ENCODE results near the gene NR1D2.
"Not testable (repeated sequence)": the region's sequence is repeated elsewhere in the genome, so short reads cannot be mapped to it uniquely, and the experiment has no call there.

NR1D2 gene

DNA sequence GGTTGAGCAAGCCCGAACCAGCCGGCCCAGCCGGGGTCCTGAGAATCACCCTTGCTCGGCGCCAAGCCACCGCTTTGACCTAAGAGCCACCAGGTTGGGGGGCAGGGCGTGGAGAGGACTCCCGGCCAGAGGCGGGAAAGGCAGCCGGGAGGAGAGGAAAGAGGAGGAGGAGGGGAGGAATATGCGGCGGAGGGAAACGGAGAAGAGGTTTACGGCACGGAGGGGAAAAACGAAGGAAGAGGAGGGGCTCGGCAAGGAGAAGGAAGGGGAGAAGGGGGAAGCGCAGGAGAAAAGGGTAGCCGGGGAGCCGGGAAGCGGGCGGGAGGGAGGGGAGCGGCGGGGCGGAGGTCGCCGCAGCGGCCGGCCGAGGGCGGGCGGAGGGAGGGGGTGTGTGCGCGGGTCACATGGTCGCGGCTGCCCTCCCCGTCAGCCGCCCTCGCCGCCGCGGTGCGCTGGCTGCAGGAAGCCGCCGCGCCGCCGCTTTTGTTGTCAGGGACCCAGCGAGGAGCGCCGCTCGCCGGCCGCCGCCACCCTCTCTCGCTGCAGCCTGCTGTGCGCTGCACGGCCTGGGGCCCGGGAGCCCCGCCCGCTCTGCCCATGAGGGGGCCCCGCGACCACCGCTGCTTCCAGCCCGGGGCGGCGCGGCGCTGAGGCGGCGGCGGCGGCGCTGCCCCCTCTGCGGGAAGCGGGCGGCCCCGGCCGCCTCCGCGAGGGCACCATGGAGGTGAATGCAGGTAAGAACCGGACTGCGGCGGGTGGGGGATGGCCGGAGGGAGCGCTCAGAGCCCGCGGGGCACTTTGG, at the start of gene NR1D2:
TSS of gene NR1D2 (plus strand) at position 426 of the 802 bp plus-strand sequence. CDS start at position 719, 293 bp downstream.
- peak; percentile 54 for DNase-seq

DNA sequence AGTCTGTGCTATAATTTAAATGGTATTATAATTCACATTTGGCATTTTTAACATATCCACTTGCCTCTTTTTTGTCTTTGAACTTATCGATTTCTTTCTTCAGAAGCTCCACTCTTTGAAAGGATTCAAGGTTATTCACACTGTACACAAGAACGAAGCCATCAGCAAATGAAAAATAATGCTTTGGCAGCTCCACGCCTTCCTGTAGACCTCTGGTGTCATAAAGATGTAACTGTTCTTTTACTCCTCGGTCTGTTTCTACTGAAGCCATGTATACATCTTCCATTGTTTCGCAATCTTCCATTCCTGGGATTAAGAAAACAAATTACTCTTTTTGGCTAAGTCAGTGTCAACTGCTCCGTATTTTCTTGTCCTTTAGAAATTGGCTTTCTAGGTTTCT, 44.3 kb upstream of the NR1D2 start:
- no peak for DNase-seq

DNA sequence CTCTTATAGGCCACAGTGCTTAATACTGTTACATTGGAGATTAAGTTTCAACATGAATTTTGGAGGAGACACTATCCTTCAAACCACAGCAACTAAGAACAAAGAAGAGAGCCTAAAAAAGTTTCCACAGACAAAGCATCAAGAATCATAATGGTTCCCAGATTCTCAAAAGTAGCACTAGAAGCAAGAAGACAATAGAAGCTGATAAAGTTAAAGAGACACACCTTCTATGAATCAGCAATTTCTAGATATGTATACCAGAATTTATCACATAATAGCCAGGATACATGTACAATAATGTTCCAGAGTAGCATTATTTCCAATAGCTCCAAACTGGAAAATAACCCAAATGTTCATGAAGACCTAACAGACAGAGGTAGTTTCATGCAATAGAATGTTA, 40.5 kb upstream of the NR1D2 start:
- no peak for DNase-seq

DNA sequence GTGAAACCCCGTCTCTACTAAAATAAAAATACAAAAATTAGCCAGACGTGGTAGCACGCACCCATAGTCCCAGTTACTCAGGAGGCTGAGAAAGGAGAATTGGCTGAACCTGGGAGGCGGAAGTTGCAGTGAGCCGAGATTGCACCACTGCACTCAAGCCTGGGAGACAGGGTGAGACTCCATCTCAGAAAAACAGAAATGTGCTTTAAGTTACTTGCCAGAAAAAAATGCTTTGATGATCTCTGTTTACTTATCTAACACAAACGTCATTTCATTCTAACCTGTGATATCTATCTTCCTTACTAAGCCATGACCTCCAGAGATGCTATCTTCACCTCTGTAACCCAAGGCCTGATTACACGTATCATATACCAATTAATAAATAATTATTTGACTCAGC, 35.7 kb upstream of the NR1D2 start:
- DNase-seq: no peak

DNA sequence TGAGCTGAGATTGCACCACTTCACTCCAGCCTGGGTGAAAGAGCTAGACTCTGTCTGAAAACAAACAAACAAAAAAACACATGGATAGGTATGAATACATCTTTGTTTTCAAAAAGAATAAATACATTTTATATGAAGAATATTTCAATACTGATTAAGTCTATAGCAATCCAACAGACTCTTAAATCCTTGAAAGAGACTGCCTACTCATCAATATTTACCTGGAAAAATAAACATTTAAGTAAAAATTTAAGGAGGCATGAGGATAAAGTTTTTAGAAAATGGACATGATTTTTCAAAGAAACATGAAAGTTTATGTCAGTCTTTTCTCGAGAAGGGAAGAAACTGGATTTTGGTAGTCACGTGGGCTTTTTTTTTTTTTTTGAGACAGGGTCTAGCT, 33.7 kb upstream of the NR1D2 start:
- no peak for DNase-seq

DNA sequence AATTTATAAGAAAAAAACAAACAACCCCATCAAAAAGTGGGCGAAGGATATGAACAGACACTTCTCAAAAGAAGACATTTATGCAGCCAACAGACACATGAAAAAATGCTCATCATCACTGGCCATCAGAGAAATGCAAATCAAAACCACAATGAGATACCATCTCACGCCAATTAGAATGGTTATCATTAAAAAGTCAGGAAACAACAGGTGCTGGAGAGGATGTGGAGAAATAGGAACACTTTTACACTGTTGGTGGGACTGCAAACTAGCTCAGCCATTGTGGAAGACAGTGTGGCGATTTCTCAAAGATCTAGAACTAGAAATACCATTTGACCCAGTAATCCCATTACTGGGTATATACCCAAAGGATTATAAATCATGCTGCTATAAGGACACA, 32.8 kb upstream of the NR1D2 start:
- not testable (repeated sequence) for DNase-seq

DNA sequence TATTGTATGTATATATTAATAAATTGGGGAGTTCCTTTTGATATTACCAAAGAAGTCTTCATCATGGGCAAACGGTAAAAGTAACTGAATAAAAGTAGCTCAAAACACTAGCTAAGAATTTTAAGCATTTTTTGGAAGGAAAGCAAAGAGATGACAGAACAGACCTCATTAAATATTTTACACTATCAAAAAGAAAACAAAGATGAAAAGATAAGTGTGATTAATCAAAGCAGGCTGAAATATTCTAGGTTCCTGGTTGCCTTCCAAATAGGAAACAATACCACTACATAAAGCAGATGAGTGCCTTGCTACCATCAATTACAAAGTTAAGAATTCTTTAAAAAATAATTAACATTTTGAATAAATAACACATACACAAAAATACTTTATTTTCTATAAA, 31.9 kb upstream of the NR1D2 start:
- no peak for DNase-seq

DNA sequence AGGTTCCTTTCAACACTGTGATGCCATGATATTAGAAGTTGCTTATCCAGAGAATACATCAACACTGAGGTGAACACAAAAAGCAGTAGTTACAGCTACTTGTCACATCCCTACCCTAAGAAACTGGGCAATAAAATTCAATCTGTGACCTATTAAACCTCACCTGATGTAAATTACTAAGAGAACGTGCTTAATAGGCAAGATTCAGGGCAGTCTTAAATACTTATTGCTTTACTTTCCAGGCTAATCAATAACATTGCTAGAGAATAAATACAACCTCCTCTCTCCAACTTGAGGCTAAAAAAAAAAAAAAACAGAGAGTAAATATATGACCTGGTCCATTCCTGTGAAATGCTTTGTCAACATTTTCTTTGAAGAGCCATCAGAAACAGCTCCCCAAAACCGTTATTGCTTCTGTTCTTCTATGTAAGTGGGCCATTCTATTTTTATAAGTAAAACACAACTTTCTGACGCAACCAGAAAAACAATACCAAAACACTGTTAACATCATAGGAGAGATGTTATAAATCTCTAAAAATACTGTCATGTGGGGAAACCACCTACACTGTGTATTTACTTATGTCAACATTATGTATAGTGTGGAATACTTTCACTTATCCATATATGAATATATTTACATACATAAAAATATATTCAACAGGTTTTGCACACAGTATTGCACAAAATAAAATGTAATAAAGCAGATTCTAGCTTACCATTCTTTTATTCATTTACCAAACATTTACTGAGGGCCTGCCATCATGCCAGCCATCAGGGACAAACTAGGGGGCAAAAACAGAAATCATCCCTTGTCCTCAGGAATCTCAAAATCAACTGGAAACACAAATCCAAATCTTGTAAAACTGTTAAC, 31.0 kb upstream of the NR1D2 start:
- no peak for DNase-seq

DNA sequence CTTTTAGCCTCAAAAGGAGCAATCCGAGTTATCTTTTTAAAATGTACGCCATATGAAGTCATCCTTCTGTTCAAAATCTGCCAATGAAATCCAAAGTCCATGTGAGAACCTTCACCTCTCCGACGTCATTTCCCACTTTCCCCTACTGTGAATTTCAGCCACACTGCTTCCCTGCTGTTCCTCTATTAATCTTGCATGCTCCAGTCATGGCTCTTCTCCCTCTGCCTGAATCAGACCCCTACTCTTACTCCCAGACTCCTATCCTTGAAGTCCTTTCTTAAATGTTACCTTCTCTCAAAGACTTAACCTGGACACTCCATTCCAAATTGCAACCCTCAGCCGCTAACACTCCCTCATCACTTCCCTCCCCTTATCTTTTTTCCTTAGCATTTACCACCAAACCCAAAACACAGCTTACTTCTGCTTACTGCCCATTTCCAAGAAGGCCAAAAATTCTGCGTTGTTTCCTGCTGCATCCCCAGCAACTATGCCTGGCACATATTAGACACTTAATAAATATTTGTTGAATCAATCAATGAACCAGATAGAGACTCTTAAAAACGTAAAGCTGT, 29.5 kb upstream of the NR1D2 start:
- DNase-seq: no peak

DNA sequence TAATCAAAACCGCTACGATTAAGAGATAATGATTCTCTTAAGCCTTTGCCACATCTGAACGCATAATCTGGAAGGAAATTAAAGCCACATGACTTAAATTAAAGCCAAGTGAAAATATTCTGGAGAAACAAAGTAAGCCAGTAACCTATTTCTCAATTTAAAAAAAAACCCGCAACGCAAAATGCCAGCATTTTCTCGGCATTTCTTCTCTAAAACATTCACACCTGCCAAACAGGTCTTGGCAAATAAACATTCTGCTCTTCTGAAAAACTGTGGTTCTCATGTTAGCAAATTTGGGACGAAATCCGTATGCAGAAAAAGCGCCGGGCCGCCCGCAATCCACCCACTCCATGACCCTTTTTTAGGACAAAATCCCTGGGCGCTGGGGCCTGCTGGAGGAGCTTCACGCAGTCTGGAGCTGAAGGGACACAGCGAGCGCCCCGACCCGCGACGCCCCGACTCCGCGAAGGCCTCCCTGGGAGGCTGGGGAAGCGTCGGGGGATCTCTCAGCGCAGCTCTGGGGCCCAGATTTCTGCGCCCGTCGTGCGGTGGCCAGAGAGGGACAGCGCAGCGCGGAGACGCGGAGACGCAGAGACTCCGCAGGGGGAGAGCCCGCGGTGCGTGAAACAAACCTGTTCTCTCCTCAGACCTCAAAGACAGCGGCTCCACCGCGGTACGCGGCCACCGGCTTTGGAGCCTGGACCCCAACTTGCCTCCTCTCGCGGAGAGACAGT, 28.8 kb upstream of the NR1D2 start:
- no peak for DNase-seq

DNA sequence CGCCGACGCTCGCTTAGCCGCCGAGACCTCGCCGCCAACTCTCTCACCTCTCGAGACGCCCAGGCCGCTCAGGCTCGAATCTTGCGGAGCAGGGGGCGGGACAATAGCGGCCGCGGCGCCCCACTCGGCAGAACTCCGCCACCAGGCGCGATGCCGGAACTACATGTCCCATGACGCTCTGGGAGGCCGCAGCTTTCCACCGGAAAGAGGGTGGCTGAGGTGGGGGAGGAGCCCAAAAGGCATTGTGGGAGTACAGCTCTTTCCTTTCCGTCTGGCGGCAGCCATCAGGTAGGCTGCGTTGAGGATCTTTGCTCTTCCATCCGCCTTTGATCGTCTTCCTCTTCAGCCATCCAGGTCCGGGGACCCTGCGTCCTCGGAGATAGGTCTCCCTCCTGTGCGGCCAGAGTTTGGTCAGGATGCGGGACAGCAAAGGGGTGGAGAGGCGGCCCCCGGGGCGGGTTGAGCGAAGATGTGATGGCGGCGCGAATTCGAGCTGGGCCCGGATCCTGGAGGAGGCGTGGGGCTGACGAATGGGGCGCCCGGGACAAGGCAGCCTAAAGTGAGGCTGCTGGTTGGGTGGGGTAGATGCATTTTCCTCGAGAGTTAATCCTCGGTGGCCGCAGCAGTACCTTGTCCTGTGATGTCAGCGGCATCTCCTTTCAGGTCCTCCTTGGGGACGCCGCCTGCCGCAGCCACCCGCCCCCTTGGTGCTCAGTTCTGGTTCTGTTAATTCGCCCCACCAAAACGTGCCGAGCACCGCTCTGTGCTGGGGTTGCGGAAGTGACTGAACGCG, 28.0 kb upstream of the NR1D2 start, which contains the start of the genes NKIRAS1 and RPL15:
TSS of gene NKIRAS1 (minus strand) at position 105 of the 793 bp plus-strand sequence. CDS start 6,086 bp downstream, outside the sequence.
TSS of gene RPL15 (plus strand) at position 247 of the 793 bp plus-strand sequence. CDS start 728 bp downstream, outside the sequence.
- DNase-seq: peak; percentile 91

DNA sequence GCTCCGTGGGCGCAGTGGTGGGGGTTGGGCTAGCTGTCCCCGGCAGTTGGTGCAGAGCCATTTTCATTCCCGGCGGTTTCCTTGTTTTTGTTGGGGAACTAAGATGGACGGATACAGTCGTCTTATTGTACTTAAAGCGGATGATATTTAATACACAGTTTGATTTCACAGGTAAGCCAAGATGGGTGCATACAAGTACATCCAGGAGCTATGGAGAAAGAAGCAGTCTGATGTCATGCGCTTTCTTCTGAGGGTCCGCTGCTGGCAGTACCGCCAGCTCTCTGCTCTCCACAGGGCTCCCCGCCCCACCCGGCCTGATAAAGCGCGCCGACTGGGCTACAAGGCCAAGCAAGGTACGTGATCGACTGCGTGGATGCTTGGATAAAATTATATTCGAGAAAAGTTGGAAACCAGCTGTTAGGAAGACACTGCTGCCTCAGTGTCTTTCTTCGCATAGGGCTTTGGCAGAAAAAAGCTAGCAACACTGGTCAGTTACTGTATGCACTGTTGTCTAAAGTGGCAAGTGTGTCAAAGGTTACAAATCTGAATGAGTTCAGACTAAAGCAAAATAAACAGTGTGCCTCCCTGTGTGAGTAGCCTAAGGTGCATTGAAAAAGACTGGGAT, 27.3 kb upstream of the NR1D2 start:
- peak; percentile 49 for DNase-seq

DNA sequence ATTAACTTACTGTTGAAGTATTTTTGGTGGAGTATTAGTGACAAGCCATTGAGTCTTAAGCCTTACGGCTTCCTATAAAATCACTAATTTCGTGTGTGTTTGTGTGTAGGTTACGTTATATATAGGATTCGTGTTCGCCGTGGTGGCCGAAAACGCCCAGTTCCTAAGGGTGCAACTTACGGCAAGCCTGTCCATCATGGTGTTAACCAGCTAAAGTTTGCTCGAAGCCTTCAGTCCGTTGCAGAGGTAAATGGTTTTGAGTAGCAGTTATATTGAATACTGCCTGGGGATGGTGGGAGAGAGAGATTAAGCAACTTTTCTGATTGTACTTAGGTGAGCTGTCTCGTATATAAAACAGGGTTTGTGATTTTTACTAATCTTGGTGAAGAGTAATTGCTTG, 26.8 kb upstream of the NR1D2 start:
- not testable (repeated sequence) for DNase-seq

DNA sequence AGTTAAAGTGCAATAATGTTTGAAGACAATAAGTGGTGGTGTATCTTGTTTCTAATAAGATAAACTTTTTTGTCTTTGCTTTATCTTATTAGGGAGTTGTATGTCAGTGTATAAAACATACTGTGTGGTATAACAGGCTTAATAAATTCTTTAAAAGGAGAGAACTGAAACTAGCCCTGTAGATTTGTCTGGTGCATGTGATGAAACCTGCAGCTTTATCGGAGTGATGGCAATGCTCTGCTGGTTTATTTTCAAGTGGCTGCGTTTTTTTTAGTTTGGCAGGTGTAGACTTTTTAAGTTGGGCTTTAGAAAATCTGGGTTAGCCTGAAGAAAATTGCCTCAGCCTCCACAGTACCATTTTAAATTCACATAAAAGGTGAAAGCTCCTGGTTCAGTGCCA, 25.5 kb upstream of the NR1D2 start:
- no peak for DNase-seq

DNA sequence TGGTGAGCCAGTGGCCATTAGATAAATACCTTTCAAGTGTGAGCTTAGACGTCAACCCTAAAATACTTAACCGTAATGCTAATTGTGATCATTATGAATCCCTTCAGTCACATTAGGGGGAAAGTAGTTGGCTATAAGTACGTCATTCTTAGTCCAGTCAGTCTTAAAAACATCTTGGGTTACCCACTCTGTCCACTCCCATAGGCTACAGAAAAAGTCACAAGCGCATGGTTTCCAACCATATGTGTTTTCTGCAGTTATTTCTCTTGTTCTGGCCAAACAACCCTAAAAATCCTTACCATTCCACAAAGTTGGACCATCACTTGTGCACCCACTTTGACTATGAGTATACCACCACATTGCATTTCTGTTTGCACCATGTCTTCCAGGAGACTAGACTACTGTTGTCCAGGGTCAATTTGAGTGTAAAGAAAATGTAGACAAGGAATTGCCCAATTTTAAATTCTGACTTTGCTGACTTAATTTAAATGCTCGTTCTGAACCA, 24.9 kb upstream of the NR1D2 start:
- DNase-seq: no peak

DNA sequence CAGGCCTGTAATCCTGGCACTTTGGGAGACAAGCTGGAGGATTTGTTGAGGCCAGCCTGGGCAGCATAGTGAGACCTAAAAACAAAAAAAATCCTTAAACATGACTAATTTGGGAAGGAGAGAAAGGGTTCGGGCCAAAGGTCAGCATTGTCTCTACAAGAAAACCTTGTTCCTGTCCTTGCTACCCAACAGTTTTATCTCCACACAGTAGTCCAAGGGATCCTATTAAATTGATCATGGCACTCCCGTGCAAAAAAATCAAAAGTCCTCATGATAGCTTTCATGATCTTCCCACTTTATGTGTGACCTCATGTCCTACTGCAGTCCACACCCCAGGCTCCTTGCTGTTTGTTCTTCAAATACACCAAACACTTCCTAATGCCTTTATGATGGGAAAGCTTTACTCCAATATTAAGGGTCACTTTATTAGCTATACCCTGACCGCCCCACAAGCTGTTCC, 24.0 kb upstream of the NR1D2 start:
- DNase-seq: no peak

DNA sequence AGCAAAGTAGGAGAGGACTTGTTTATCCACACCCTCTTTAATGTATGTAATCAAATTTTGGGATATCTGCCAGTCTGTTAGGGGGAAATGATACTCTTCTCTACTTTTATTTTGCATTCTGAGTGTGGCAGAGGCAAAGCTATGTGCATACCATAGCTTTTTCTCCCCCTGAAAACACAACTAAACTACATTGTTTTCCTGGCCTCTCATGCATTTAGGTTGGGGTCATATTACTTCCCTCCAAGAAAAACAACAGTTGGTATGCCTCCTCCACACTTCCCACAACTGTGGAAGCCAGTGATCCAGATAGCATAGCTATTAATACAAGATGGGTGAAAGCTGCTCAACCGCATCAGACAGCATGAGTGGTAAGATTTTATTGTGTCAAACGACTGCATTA, 21.3 kb upstream of the NR1D2 start:
- DNase-seq: no peak

DNA sequence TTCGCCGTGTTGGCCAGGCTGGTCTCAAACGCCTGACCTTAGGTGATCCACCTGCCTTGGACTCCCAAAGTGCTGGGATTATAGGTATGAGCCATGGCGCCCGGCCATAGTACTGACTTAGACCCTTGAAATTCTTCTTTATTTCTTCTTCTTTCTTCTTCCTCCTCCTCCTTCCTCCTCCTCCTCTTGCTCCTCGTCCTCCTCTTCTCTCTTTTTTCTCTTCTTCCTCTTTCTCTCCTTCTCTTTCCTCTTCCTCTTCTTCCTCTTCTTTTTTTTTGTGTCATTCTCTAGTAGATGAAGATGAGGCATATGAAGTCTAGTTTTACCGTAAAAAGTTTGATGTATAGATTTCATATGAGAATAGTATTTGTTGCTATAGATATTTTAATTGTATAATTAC, 18.8 kb upstream of the NR1D2 start:
- DNase-seq: no peak

DNA sequence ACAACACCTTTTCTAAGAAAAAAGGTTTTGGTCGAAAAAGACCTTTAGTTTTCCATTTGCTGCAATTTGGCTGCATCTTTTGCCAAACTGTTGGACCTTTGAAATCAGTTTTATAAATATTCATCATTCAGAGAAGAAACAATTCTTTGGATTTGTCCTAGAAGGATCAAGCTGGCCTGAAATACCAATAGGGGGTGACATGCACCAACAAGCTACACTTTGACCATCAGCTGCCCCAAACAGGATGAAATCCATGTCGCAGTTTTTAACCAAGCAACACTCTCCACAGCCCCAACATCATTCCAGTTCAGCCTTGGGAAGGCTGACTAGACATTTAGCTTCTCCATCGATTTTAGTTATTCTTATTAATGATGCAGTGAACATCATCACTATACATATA, 18.4 kb upstream of the NR1D2 start:
- DNase-seq: no peak

DNA sequence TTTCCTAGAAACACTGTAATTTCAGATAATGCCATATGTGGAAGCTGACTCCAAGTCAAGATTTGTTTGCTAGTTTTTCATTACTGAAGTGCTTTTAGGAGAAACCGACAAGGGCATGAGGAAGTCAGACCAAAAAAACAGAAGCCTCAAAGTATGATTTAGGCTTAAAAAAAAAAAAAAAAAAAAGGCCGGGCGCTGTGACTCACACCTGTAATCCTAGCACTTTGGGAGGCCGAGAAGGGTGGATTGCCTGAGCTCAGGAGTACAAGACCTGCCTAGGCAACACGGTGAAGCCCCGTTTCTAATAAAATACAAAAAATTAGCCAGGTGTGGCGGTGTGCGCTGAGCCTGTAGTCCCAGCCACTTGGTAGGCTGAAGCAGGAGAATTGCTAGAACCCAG, 16.6 kb upstream of the NR1D2 start:
- no peak for DNase-seq

DNA sequence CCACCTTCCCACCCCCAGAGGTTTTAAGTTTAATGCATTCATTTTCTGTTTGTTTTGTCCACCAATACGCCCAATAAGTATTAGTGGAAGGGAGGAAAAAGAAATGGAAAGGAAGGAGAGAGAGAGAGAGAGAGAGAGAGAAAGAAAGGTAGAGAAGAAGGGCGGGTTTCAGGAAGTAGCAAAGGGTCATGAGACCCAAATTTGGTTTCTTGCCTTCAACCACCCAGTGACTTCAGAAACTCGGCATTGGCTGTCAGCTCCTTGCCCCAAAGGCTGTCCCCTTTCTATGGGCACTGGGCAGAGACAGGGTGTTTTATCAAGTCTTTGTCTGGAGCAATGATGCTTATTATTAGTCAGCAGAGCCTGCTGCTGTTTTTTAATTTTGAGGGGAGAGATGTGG, 13.5 kb upstream of the NR1D2 start:
- DNase-seq: no peak

Data from NCI-H1105 treated with DMSO at 0.1 percent for 48 hours (cell line).